ENCODE data around the gene SMCO1.
"Not testable (repeated sequence)": the region's sequence is repeated elsewhere in the genome, so short reads cannot be mapped to it uniquely, and the experiment has no call there.

DNA sequence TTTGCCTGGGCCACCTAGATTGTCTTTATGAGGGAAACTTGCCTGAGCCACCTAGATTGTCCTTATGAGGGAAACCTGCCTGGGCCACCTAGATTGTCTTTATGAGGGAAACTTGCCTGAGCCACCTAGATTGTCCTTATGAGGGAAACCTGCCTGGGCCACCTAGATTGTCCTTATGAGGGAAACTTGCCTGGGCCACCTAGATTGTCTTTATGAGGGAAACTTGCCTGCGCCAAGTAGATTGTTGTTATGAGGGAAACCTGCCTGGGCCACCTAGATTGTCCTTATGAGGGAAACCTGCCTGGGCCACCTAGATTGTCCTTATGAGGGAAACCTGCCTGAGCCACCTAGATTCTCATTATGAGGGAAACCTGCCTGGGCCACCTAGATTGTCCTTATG, 4.0 kb downstream of the SMCO1 start:
- TF ChIP-seq, protein P1, sequence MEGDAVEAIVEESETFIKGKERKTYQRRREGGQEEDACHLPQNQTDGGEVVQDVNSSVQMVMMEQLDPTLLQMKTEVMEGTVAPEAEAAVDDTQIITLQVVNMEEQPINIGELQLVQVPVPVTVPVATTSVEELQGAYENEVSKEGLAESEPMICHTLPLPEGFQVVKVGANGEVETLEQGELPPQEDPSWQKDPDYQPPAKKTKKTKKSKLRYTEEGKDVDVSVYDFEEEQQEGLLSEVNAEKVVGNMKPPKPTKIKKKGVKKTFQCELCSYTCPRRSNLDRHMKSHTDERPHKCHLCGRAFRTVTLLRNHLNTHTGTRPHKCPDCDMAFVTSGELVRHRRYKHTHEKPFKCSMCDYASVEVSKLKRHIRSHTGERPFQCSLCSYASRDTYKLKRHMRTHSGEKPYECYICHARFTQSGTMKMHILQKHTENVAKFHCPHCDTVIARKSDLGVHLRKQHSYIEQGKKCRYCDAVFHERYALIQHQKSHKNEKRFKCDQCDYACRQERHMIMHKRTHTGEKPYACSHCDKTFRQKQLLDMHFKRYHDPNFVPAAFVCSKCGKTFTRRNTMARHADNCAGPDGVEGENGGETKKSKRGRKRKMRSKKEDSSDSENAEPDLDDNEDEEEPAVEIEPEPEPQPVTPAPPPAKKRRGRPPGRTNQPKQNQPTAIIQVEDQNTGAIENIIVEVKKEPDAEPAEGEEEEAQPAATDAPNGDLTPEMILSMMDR (IDR thresholded peaks at IDR 0.05; ENCODE audit: insufficient read depth, low read length, poor library complexity, severe bottlenecking), result not testable (repeated sequence)
- TF ChIP-seq EZH2phosphoT487 (conservative IDR thresholded peaks at IDR 0.05; ENCODE audit: low read length), result not testable (repeated sequence)
